Memory B cell (primary cell): ENCODE data around the gene TPCN1.
"Not testable (repeated sequence)": the region's sequence is repeated elsewhere in the genome, so short reads cannot be mapped to it uniquely, and the experiment has no call there.

ENCODE experiments used
- ATAC-seq: fragments of 150-1000 bp; cut with Tn5 transposase; 2 replicates; pipeline ENCODE4 v1.10.0; 2021; ENCODE audit warnings: low read depth, mild to moderate bottlenecking, moderate library complexity
- DNase-seq, 2 donors: peaks; one replicate each; pipeline ENCODE4 v3.0.0; 2022; ENCODE audit warnings: low spot score in 2 of 2
- H3K27ac Mint-ChIP-seq: one replicate; pipeline ENCODE4 v1.8.0; 2022; ENCODE audit warnings: mild to moderate bottlenecking, moderate library complexity, mixed read lengths
- H3K27me3 Mint-ChIP-seq: one replicate; pipeline ENCODE4 v1.8.0; 2022; ENCODE audit warnings: mixed read lengths
- H3K36me3 Mint-ChIP-seq: one replicate; pipeline ENCODE4 v1.8.0; 2022; ENCODE audit warnings: mild to moderate bottlenecking, mixed read lengths
- H3K4me1 Mint-ChIP-seq: one replicate; pipeline ENCODE4 v1.8.0; 2022; ENCODE audit warnings: mixed read lengths
- H3K4me3 Mint-ChIP-seq: one replicate; pipeline ENCODE4 v1.8.0; 2022; ENCODE audit warnings: mild to moderate bottlenecking, moderate library complexity, mixed read lengths
- H3K9me3 Mint-ChIP-seq: one replicate; pipeline ENCODE4 v1.8.0; 2022; ENCODE audit warnings: mixed read lengths

Gene TPCN1

GRCh38 chr12:113202300-113203075 is 18.8 kb upstream of the TPCN1 start:
- Mint-ChIP-seq H3K27me3 (no peaks in the 10 kb centered on the region), H3K4me3 (no peak overlapping the region), H3K36me3 (no peaks in the 10 kb centered on the region), H3K4me1 (peaks cover 21% of the 10 kb centered on the region), H3K9me3 (peaks cover 2% of the 10 kb centered on the region), H3K27ac (no peak overlapping the region)
- DNase-seq, result no peak
- no peak for ATAC-seq

GRCh38 chr12:113203852-113204760 is 17.2 kb upstream of the TPCN1 start:
- Mint-ChIP-seq H3K27me3 (no peaks in the 10 kb centered on the region), H3K36me3 (no peaks in the 10 kb centered on the region), H3K4me3 (no peak overlapping the region), H3K4me1 (peaks cover 29% of the 10 kb centered on the region), H3K27ac (peak overlapping the region; percentile 55), H3K9me3 (peaks cover 2% of the 10 kb centered on the region)
- DNase-seq (no peak), ATAC-seq (no peak)

GRCh38 chr12:113204804-113205203 is 16.5 kb upstream of the TPCN1 start:
- DNase-seq, result no peak
- Mint-ChIP-seq H3K4me3 (no peak overlapping the region), H3K36me3 (no peaks in the 10 kb centered on the region), H3K27ac (peak overlapping the region; percentile 55), H3K4me1 (peaks cover 29% of the 10 kb centered on the region), H3K27me3 (no peaks in the 10 kb centered on the region), H3K9me3 (peaks cover 2% of the 10 kb centered on the region)
- no peak for ATAC-seq

- Mint-ChIP-seq H3K4me1 (peaks cover 35% of the 10 kb centered on the region), H3K27ac (peak overlapping the region; percentile 71)
- not testable (repeated sequence) for H3K4me3 Mint-ChIP-seq, ATAC-seq, H3K9me3 Mint-ChIP-seq, DNase-seq, H3K27me3 Mint-ChIP-seq, H3K36me3 Mint-ChIP-seq
Measured at GRCh38 chr12:113206802-113207201, 14.5 kb upstream of the TPCN1 start.

GRCh38 chr12:113207613-113208040 is 13.6 kb upstream of the TPCN1 start:
- peaks cover 35% of the 10 kb centered on the region for H3K4me1 Mint-ChIP-seq
- peak; percentile 3 for ATAC-seq

GRCh38 chr12:113208041-113208934 is 13.0 kb upstream of the TPCN1 start:
- H3K27me3 Mint-ChIP-seq, result no peaks in the 10 kb centered on the region
- H3K4me3 Mint-ChIP-seq, result peak overlapping the region; percentile 79
- ATAC-seq, result peak; percentile 83
- peaks cover 31% of the 10 kb centered on the region for H3K4me1 Mint-ChIP-seq
- H3K9me3 Mint-ChIP-seq, result peaks cover 2% of the 10 kb centered on the region
- no peaks in the 10 kb centered on the region for H3K36me3 Mint-ChIP-seq
- peak overlapping the region; percentile 97 for H3K27ac Mint-ChIP-seq
- peak; percentile 70 to 76 for DNase-seq

More at GRCh38 chr12:113207613-113208040, 13.6 kb upstream of the TPCN1 start:
- peaks cover 2% of the 10 kb centered on the region for H3K9me3 Mint-ChIP-seq
- H3K36me3 Mint-ChIP-seq, result no peaks in the 10 kb centered on the region
- H3K27me3 Mint-ChIP-seq, result no peaks in the 10 kb centered on the region
- peak overlapping the region; percentile 97 for H3K27ac Mint-ChIP-seq
- H3K4me3 Mint-ChIP-seq, result peak overlapping the region; percentile 79
- DNase-seq, result peak in 1 of 2 donors; percentile 13

GRCh38 chr12:113211160-113211559 is 10.1 kb upstream of the TPCN1 start:
- peaks cover 25% of the 10 kb centered on the region for H3K4me1 Mint-ChIP-seq
- no peaks in the 10 kb centered on the region for H3K36me3 Mint-ChIP-seq
- H3K27ac Mint-ChIP-seq, result peak overlapping the region; percentile 48
- no peak for DNase-seq
- no peak overlapping the region for H3K4me3 Mint-ChIP-seq
- no peaks in the 10 kb centered on the region for H3K27me3 Mint-ChIP-seq
- peaks cover under 1% of the 10 kb centered on the region for H3K9me3 Mint-ChIP-seq
- ATAC-seq, result no peak

- Mint-ChIP-seq H3K4me1 (peaks cover 10% of the 10 kb centered on the region), H3K4me3 (no peak overlapping the region), H3K27ac (no peak overlapping the region), H3K36me3 (no peaks in the 10 kb centered on the region), H3K9me3 (no peaks in the 10 kb centered on the region), H3K27me3 (no peaks in the 10 kb centered on the region)
- no peak for DNase-seq
- ATAC-seq, result no peak
Measured at GRCh38 chr12:113214895-113215400, 6.3 kb upstream of the TPCN1 start.

- H3K27me3 Mint-ChIP-seq, result no peaks in the 10 kb centered on the region
- no peak for ATAC-seq
- peaks cover 5% of the 10 kb centered on the region for H3K4me1 Mint-ChIP-seq
Measured at GRCh38 chr12:113216027-113216426, 5.2 kb upstream of the TPCN1 start.

GRCh38 chr12:113220593-113221180 is 577 bp upstream of the TPCN1 start:
- Mint-ChIP-seq H3K4me1 (peaks cover 19% of the 10 kb centered on the region), H3K36me3 (no peaks in the 10 kb centered on the region), H3K9me3 (no peaks in the 10 kb centered on the region), H3K4me3 (peak overlapping the region; percentile 88), H3K27ac (peak overlapping the region; percentile 91), H3K27me3 (no peaks in the 10 kb centered on the region)
- no peak for DNase-seq
- no peak for ATAC-seq

More at GRCh38 chr12:113216027-113216426, 5.2 kb upstream of the TPCN1 start:
- no peak for DNase-seq
- Mint-ChIP-seq H3K27ac (no peak overlapping the region), H3K9me3 (no peaks in the 10 kb centered on the region), H3K36me3 (no peaks in the 10 kb centered on the region), H3K4me3 (no peak overlapping the region)

- ATAC-seq (no peak), DNase-seq (no peak)
- Mint-ChIP-seq H3K27ac (peak overlapping the region; percentile 91), H3K27me3 (no peaks in the 10 kb centered on the region), H3K36me3 (no peaks in the 10 kb centered on the region), H3K4me3 (peak overlapping the region; percentile 88), H3K4me1 (peaks cover 18% of the 10 kb centered on the region), H3K9me3 (no peaks in the 10 kb centered on the region)
Measured at GRCh38 chr12:113221997-113222729, 899 bp downstream of the TPCN1 start.

- no peak for DNase-seq
- Mint-ChIP-seq H3K36me3 (peaks cover 4% of the 10 kb centered on the region), H3K9me3 (no peaks in the 10 kb centered on the region), H3K4me1 (peaks cover 17% of the 10 kb centered on the region), H3K27ac (peak overlapping the region; percentile 91), H3K27me3 (no peaks in the 10 kb centered on the region), H3K4me3 (peak overlapping the region; percentile 88)
- ATAC-seq, result no peak
Measured at GRCh38 chr12:113222730-113223531, 1.7 kb downstream of the TPCN1 start.
